Astrocyte of the cerebellum (primary cell): ENCODE results near the gene C2CD2.

ENCODE experiments used
- DNase-seq: peaks from one replicate; pipeline ENCODE4 v3.0.0-alpha.2; 2011; ENCODE audit warnings: low read depth
- H3K4me3 ChIP-seq: 2 replicates; pipeline ENCODE4 v1.5.1; 2011; ENCODE audit warnings: mild to moderate bottlenecking, low read depth, low read length, moderate library complexity
- CTCF ChIP-seq: IDR thresholded peaks from 2 replicates; pipeline ENCODE4 v1.5.1; 2012; ENCODE audit warnings: low read length, low read depth, moderate library complexity, mild to moderate bottlenecking; ENCODE audit errors: missing control alignments
- in situ Hi-C: cut with HindIII; loops from 2 replicates; pipeline ENCODE4 v1.10.0; 2017; ENCODE audit warnings: low sequenced_read_pairs

C2CD2 gene

GRCh38 chr21:41908829-41909228 is 45.0 kb downstream of the C2CD2 start:
- no peak for DNase-seq
- no peak for TF ChIP-seq CTCF
- in situ Hi-C loops, result no loop called here
- H3K4me3 ChIP-seq, result no peak overlapping the region

DNA sequence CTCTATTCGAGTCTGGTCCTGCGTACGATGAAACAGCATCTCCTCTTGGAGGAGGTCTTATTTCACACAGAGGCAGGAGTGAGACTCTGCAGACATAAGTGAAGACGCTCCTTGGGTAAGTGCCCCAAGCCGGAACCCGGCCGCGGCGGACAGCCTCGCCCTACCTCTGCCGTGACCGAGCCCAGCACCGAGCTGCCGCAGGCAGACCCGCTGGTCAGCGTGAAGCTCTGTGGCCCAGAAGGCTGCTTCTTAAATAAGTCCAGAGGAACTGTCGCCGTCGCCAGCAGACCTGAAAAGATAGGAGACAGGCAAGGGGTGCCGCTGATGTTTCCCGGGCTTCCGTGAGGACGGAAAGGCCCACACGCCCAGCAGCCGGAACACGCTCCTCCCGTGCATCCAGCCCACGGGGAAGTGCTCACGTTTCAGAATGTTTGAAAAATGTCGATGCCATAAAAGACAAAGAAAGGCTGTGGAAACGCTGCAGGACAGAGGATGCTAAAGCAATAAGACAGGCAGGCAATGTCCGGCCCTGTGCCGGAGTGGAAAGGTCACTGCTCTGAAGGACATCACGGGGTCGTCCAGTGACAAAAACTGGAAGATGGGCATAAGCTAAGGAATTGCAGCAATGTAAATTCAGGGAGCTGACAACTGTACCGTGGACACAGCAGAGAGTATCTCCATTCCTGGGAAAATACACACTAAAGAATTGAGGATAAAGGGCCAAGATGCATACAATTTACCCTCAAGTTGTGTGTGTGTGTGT is 46.1 kb downstream of the C2CD2 start:
- no peak overlapping the region for H3K4me3 ChIP-seq
- DNase-seq, result no peak
- TF ChIP-seq CTCF, result no peak
- in situ Hi-C loops, result no loop called here

GRCh38 chr21:41906770-41907169 is 47.0 kb downstream of the C2CD2 start:
- in situ Hi-C loops, result no loop called here
- TF ChIP-seq CTCF, result no peak
- H3K4me3 ChIP-seq, result no peak overlapping the region
- no peak for DNase-seq

GRCh38 chr21:41903559-41904351 is 50.1 kb downstream of the C2CD2 start:
- no peak for DNase-seq
- TF ChIP-seq CTCF, result no peak
- no peak overlapping the region for H3K4me3 ChIP-seq
- in situ Hi-C loops, result no loop called here

DNA sequence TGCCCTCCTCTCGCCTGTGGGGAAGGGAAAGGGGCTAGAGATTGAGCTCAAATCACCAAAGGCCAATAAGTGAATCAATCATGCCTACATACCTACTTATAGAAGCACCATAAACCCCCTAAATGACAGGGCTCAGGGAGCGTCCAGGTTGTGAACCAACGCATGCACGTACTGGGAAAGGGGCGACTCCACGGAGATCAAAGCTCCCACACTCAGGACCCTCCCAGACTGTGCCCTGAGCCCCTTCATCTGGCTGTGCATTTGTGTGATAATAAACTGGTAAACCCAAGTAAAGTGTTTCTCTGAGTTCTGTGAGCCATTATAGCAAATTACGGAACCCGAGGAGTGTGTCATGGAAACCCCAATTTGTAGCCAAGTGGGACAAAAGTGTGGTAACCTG is 50.9 kb downstream of the C2CD2 start:
- no peak for TF ChIP-seq CTCF
- in situ Hi-C loops, result no loop called here
- no peak for DNase-seq

DNA sequence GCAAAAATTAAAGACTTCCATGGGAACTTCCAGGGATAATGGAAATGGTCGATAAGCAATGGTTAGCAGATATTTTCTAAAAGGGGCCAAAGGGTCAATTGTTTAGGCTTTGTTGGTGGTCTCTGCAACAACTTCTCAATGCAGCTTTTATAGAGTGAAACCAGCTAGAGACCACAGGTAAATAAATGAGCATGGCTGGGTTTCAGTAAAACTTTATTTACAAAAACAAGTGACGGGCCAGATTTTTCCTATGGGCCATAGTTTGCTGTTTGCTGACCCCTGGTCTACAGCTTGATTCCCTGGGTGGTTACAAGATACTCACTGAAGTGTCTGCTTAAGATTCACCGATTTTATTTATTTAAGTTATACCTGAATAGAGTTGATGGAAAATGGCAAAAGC is 52.0 kb downstream of the C2CD2 start:
- TF ChIP-seq CTCF, result no peak
- in situ Hi-C loops, result no loop called here
- H3K4me3 ChIP-seq, result no peak overlapping the region
- no peak for DNase-seq

More for the DNA sequence above, 50.9 kb downstream of the C2CD2 start:
- no peak overlapping the region for H3K4me3 ChIP-seq
